Stimulated activated CD8-positive, alpha-beta memory T cell treated with anti-CD3 and anti-CD28 coated beads, Interleukin-4, amount 100 ng/mL, for 1 hour (primary cell): ENCODE measurements around the gene C9orf50.
"Not testable (repeated sequence)": the region's sequence is repeated elsewhere in the genome, so short reads cannot be mapped to it uniquely, and the experiment has no call there.

Experiments
- DNase-seq, 2 donors: peaks; one replicate each; pipeline ENCODE4 v3.0.0-alpha.2; 2020; ENCODE audit warnings: low read depth in 2 of 2, low spot score in 1 of 2

Gene C9orf50

GRCh38 chr9:129620669-129621295, at the start of gene C9orf50:
C9orf50 (minus strand) TSS chr9:129621101; CDS start chr9:129620574, 527 bp downstream.
- DNase-seq: no peak

- DNase-seq: no peak
These were observed 49.0 kb upstream of the C9orf50 start for GRCh38 chr9:129669946-129670345.

- DNase-seq: no peak
These were observed 48.3 kb upstream of the C9orf50 start for GRCh38 chr9:129669141-129669718.

- DNase-seq: no peak
These were observed 46.9 kb upstream of the C9orf50 start for GRCh38 chr9:129667850-129668249.

GRCh38 chr9:129667378-129667777, 46.5 kb upstream of the C9orf50 start:
- DNase-seq: no peak

GRCh38 chr9:129666575-129666974, 45.7 kb upstream of the C9orf50 start:
- no peak for DNase-seq

- DNase-seq: no peak
These were observed 45.1 kb upstream of the C9orf50 start for GRCh38 chr9:129665814-129666520.

GRCh38 chr9:129665389-129665775, 44.5 kb upstream of the C9orf50 start, which contains the start of gene PRRX2:
PRRX2 (plus strand) TSS chr9:129665647; CDS start chr9:129665868, 221 bp downstream.
- DNase-seq: peak in 1 of 2 donors; percentile 7

GRCh38 chr9:129664746-129665388, 44.0 kb upstream of the C9orf50 start:
- DNase-seq: no peak

GRCh38 chr9:129662239-129662638, 41.3 kb upstream of the C9orf50 start:
- not testable (repeated sequence) for DNase-seq

- no peak for DNase-seq
These were observed 40.1 kb upstream of the C9orf50 start for GRCh38 chr9:129661029-129661428.

GRCh38 chr9:129656795-129657390, 36.0 kb upstream of the C9orf50 start:
- DNase-seq: no peak

GRCh38 chr9:129655696-129656095, 34.8 kb upstream of the C9orf50 start:
- DNase-seq: no peak

GRCh38 chr9:129655154-129655553, 34.3 kb upstream of the C9orf50 start:
- DNase-seq: no peak

GRCh38 chr9:129654554-129655040, 33.7 kb upstream of the C9orf50 start:
- no peak for DNase-seq

GRCh38 chr9:129653823-129654553, 33.1 kb upstream of the C9orf50 start:
- DNase-seq: no peak

GRCh38 chr9:129650680-129651235, 29.9 kb upstream of the C9orf50 start:
- DNase-seq: no peak

GRCh38 chr9:129649726-129650679, 29.1 kb upstream of the C9orf50 start:
- DNase-seq: no peak

- DNase-seq: no peak
These were observed 27.8 kb upstream of the C9orf50 start for GRCh38 chr9:129648764-129649115.
